ENCODE results near the gene RETREG1. TPM values are rescaled to one million over a fixed set of nuclear protein-coding genes. Genes with fewer than 3 reads are reported as not detected.

RETREG1 gene
- total and polyA plus RNA-seq, 2 experiments from 2014 or later, result 23.8 to 24.0 TPM

DNA sequence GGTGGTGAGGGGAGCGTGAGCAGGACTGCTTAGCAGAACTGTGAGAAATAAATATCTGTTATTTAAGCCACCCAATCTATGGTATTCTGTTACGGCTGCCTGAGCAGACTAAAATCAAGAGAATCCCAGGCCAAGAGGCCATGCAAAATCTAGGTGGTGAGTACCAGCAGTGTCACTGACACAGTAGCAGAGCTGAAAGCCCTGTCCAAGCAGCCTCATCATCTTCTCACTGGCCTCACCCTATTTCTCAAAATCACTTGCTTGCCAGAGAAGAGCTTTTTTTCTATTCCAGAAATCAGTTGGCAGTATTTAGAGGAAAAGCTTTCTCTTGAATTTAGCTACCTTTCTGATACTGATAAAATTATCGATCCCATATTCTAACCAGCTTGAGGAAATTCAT is 68.0 kb downstream of the RETREG1 start:
- H3K4me1 ChIP-seq (ENCODE audit: insufficient read depth), result no peaks in the 10 kb centered on the region

DNA sequence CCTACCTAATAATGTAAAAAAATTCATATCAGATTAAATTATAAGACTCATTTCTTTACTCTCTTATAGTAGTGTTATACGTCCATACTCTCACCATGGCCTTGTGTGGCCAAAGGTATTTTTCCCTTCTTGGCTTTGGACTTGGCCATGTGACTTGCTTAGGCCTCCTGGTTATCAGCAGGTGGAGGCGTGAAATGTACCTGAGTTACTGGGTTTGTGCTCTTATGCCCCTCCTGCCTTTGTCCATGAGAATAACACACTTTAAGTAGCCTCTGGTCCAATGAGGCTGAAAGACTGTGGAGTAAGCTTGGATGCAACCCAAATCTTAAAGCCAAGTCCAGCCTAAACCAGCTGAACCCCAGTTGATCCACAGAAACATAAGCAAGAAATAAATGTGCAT is 68.7 kb downstream of the RETREG1 start:
- H3K27me3 ChIP-seq, result no peaks in the 10 kb centered on the region
- no peaks in the 10 kb centered on the region for H3K79me2 ChIP-seq
- 82% methylated on average over 2 of the region's 2 CpGs for WGBS (ENCODE audit: low lambda C conversion rate, missing lambda C conversion rate)
- no peaks in the 10 kb centered on the region for H3K9me3 ChIP-seq (ENCODE audit: low read depth)
- no peaks in the 10 kb centered on the region for H3K36me3 ChIP-seq (replicated peaks; ENCODE audit: insufficient read depth, low read depth)
- H2AFZ ChIP-seq, result no peak overlapping the region
- no peaks in the 10 kb centered on the region for H4K20me1 ChIP-seq (ENCODE audit: insufficient read depth, poor library complexity, severe bottlenecking)
- no peak overlapping the region for H3K4me2 ChIP-seq
- H3K27ac ChIP-seq, result no peak overlapping the region
- H3K4me3 ChIP-seq, result no peak overlapping the region
- DNase-seq (ENCODE audit: low spot score), result no peak
- H3K4me1 ChIP-seq (ENCODE audit: insufficient read depth), result no peaks in the 10 kb centered on the region
- TF ChIP-seq, protein P1, sequence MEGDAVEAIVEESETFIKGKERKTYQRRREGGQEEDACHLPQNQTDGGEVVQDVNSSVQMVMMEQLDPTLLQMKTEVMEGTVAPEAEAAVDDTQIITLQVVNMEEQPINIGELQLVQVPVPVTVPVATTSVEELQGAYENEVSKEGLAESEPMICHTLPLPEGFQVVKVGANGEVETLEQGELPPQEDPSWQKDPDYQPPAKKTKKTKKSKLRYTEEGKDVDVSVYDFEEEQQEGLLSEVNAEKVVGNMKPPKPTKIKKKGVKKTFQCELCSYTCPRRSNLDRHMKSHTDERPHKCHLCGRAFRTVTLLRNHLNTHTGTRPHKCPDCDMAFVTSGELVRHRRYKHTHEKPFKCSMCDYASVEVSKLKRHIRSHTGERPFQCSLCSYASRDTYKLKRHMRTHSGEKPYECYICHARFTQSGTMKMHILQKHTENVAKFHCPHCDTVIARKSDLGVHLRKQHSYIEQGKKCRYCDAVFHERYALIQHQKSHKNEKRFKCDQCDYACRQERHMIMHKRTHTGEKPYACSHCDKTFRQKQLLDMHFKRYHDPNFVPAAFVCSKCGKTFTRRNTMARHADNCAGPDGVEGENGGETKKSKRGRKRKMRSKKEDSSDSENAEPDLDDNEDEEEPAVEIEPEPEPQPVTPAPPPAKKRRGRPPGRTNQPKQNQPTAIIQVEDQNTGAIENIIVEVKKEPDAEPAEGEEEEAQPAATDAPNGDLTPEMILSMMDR (IDR thresholded peaks at IDR 0.05; ENCODE audit: poor library complexity), result no peak
- no peak for TF ChIP-seq EZH2phosphoT487 (IDR thresholded peaks at IDR 0.05; ENCODE audit: low read depth, severe bottlenecking, unreplicated experiment)
- TF ChIP-seq EZH2 (IDR thresholded peaks at IDR 0.05; ENCODE audit: borderline replicate concordance), result no peak
- H3K9me2 ChIP-seq (replicated peaks; ENCODE audit: insufficient read depth), result no peaks in the 10 kb centered on the region

More for the DNA sequence above, 68.0 kb downstream of the RETREG1 start:
- 78% methylated on average over 3 of the region's 3 CpGs for WGBS (ENCODE audit: low lambda C conversion rate, missing lambda C conversion rate)
- no peak for DNase-seq (ENCODE audit: low spot score)
- no peaks in the 10 kb centered on the region for H3K27me3 ChIP-seq
- H3K27ac ChIP-seq, result no peak overlapping the region
- no peaks in the 10 kb centered on the region for H4K20me1 ChIP-seq (ENCODE audit: insufficient read depth, poor library complexity, severe bottlenecking)
- TF ChIP-seq, protein P1 (IDR thresholded peaks at IDR 0.05; ENCODE audit: poor library complexity), result no peak
- TF ChIP-seq EZH2phosphoT487 (IDR thresholded peaks at IDR 0.05; ENCODE audit: low read depth, severe bottlenecking, unreplicated experiment) (no peak), EZH2 (IDR thresholded peaks at IDR 0.05; ENCODE audit: borderline replicate concordance) (no peak)
- H3K9me3 ChIP-seq (ENCODE audit: low read depth), result no peaks in the 10 kb centered on the region
- H2AFZ ChIP-seq, result no peak overlapping the region
- no peaks in the 10 kb centered on the region for H3K9me2 ChIP-seq (replicated peaks; ENCODE audit: insufficient read depth)
- no peak overlapping the region for H3K4me2 ChIP-seq
- H3K79me2 ChIP-seq, result no peaks in the 10 kb centered on the region
- H3K36me3 ChIP-seq (replicated peaks; ENCODE audit: insufficient read depth, low read depth), result no peaks in the 10 kb centered on the region
- no peak overlapping the region for H3K4me3 ChIP-seq

DNA sequence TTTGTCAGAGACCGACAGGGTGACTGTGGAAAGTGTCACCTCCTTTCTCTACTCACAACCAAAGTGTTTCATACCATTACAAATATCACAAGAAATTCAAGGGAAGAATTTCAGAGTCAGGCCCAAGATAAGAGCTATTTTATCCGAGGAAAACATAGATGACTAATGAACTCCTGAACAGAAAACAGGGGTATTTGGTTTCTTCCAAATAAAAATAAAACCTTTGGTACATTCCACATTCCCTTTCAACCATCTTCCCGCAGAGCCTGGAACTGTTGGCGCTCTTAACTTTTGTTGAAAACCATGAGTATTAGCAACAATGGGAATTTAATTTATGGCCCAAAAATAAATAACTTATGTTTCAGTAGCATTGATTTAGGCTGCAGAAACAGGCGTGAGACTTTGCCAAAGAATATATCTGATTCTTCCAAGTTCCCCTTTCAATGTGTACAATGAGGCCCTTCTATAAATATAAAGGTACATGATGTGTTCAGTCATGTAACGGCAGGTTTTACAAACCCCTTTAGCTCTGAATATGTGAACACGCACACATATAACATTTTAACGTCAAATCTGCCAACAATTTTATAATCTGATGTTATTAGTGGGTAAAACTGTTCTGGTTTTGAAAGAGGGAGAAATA is 69.5 kb downstream of the RETREG1 start:
- Histone ChIP-seq H3K4me1 (ENCODE audit: insufficient read depth) (no peaks in the 10 kb centered on the region), H3K9me3 (ENCODE audit: low read depth) (no peaks in the 10 kb centered on the region), H3K27ac (peak overlapping the region; percentile 55), H3K27me3 (no peaks in the 10 kb centered on the region), H3K36me3 (replicated peaks; ENCODE audit: insufficient read depth, low read depth) (no peaks in the 10 kb centered on the region), H3K4me2 (no peak overlapping the region), H3K9me2 (replicated peaks; ENCODE audit: insufficient read depth) (no peaks in the 10 kb centered on the region), H3K4me3 (no peak overlapping the region), H3K79me2 (no peaks in the 10 kb centered on the region), H2AFZ (no peak overlapping the region), H4K20me1 (ENCODE audit: insufficient read depth, poor library complexity, severe bottlenecking) (no peaks in the 10 kb centered on the region)
- DNase-seq (ENCODE audit: low spot score), result no peak
- TF ChIP-seq EZH2 (IDR thresholded peaks at IDR 0.05; ENCODE audit: borderline replicate concordance) (no peak), EZH2phosphoT487 (IDR thresholded peaks at IDR 0.05; ENCODE audit: low read depth, severe bottlenecking, unreplicated experiment) (no peak)
- TF ChIP-seq, protein P1 (IDR thresholded peaks at IDR 0.05; ENCODE audit: poor library complexity), result no peak
- 85% methylated on average over 8 of the region's 8 CpGs for WGBS (ENCODE audit: low lambda C conversion rate, missing lambda C conversion rate)
